GM19193 (cell line): ENCODE measurements around the gene SLC18A3.

Experiments used
- POLR2A ChIP-seq: IDR thresholded peaks from 4 replicates; pipeline ENCODE4 v1.6.1; 2011; ENCODE audit not compliant: insufficient read depth, insufficient read length; ENCODE audit errors: extremely low read depth

The SLC18A3 gene

DNA sequence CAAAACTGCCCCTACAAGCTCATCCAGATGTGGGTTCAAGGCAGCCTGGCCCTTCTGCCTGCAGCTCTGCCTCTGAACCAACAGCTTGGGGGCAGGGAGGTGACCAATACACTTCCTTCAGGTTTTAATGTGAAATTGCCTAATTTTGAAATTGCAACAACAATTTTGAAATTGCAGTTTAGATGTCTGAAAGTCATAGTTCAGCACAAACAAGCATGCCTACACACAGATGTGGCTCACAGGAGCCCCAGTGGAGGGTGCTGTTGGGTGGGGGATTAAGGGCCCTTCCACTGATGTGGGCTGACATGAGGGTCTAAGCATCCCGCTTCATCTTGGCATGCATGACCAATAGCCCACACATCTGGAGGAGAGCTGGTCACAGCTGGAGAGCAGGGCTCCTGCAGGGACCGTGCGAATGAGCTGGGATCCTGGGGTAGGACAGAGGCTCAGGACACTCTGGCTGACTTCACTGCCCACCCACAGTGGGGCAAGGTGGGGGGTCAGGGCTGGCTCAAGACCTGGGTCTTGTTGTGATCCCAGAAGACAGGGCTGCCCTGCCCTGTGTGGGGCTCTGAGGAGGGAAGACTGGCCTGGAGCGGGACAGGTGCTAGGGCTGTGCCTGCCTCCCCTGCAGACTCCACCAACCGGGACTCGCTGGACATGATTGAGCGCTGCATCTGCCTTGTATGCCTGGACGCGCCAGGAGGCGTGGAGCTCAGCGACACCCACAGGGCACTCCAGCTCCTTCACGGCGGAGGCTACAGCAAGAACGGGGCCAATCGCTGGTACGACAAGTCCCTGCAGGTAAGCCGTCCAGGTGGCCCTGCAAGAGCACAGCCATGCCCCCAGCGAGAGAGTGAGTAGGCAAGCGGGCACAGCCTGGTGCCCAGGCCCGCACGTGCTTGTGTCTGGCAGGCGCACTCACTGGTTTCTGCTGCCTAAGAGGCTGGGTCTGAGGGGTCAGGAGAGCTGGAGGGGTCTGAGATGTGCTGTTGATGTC, 36.1 kb downstream of the SLC18A3 start:
- no peak for TF ChIP-seq POLR2A

GRCh38 chr10:49647554-49647953, 37.4 kb downstream of the SLC18A3 start:
- no peak for TF ChIP-seq POLR2A

- no peak for TF ChIP-seq POLR2A
These were observed 38.1 kb downstream of the SLC18A3 start for GRCh38 chr10:49647985-49648795.

- no peak for TF ChIP-seq POLR2A
These were observed 39.2 kb downstream of the SLC18A3 start for GRCh38 chr10:49649294-49649693.

- TF ChIP-seq POLR2A, result no peak
These were observed 40.0 kb downstream of the SLC18A3 start for GRCh38 chr10:49649936-49650723.

DNA sequence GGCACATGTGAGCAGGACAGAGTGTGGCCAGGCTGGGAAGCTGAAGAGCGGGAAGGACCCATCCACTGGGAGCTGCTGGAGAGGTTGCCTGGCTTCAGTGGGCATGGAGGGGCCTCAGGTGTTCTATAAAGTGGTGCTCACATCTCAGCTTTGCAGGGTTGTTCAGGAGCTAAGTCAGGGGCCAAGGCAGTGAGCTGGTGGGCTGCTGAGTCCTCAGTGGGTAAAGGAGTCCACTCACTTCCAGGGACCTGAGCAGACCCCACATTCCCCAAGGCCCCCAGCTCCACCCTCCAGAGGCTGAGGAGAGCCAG, 40.6 kb downstream of the SLC18A3 start:
- no peak for TF ChIP-seq POLR2A

GRCh38 chr10:49651039-49651835, 41.1 kb downstream of the SLC18A3 start:
- no peak for TF ChIP-seq POLR2A

DNA sequence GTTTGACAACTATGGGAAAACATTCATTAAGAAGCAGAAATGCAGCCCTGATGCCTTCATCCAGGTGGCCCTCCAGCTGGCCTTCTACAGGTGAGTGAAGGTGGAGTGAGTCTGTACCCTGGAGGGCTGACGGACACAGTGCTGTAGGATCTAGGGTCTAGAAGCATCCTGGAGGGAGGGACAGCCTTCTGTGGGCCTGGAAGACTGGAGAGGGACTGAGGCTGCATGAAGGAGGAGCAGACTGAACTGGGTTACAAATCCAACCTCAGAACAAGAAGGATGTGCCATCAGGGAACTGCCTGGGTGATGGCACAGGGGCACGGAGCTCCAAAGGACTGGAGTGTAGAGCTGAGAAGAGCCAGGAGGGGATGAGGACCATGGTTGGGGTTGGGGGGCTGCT, 41.8 kb downstream of the SLC18A3 start:
- no peak for TF ChIP-seq POLR2A

- no peak for TF ChIP-seq POLR2A
These were observed 42.5 kb downstream of the SLC18A3 start for GRCh38 chr10:49652421-49653272.

- no peak for TF ChIP-seq POLR2A
These were observed 43.3 kb downstream of the SLC18A3 start for GRCh38 chr10:49653273-49653929.

DNA sequence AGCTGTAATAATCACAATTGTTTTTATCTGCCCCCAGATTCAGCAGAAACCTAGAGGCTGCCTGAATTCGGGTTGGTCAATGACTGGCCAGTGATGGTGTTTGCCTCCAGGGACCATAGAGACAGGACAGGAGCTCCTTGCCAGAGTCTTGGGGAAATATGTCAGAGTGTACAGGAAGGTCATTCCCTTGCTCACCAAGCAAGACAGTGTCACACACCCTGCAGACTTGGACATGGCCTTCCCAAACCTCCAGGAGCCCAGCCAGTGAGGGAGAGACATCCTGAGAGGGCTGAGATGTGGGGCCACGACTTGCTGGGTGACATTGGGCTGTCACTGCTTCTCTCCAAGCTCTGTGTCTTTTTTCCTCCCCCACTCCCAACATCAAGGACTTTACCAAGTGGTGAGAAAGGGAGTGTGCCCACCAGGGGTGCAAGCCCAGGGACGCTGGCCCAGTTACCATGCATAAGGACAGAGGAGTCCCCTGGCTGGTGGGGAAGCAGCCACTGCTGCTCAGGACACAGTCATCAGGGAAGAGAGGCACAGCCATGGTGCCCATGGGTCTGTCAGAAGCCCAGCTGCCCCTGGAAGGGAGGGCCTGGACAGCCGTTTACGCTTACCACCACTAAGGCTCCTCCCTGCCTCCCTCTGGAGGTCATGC, 44.1 kb downstream of the SLC18A3 start:
- no peak for TF ChIP-seq POLR2A

- no peak for TF ChIP-seq POLR2A
These were observed 45.0 kb downstream of the SLC18A3 start for GRCh38 chr10:49655099-49655498.

- TF ChIP-seq POLR2A, result no peak
These were observed 46.9 kb downstream of the SLC18A3 start for GRCh38 chr10:49656845-49657493.
